HEK293T (cell line): ENCODE data around the gene CENPB.
"Not testable (repeated sequence)": the region's sequence is repeated elsewhere in the genome, so short reads cannot be mapped to it uniquely, and the experiment has no call there.

Experiments
- CTCF ChIA-PET: fragments of 350-600 bp; formaldehyde crosslinking; extraction: SDS; loops from one replicate; lab custom pipeline; 2021; ENCODE audit warnings: antibody characterized with exemption, inconsistent platforms; lab: Yijun Ruan, JAX
- POLR2A ChIA-PET: fragments of 350-600 bp; formaldehyde crosslinking; extraction: SDS; loops from one replicate; lab custom pipeline; 2020; ENCODE audit warnings: antibody characterized with exemption, inconsistent platforms; lab: Yijun Ruan, JAX
- DNase-seq: peaks from one replicate; pipeline ENCODE4 v3.0.0; 2012; ENCODE audit warnings: mixed read lengths; ENCODE audit errors: extremely low spot score
- ARNT ChIP-seq: fragments of 450-650 bp; IDR thresholded peaks from 2 replicates; pipeline ENCODE4 v1.6.1; 2017; ENCODE audit warnings: mild to moderate bottlenecking
- BHLHE40 ChIP-seq: fragments of 450-650 bp; IDR thresholded peaks from 2 replicates; pipeline ENCODE4 v1.6.1; 2016; ENCODE audit warnings: mild to moderate bottlenecking, moderate library complexity, borderline replicate concordance
- CTBP1 ChIP-seq: fragments of 450-650 bp; IDR thresholded peaks from 2 replicates; pipeline ENCODE4 v1.6.1; 2016; ENCODE audit warnings: borderline replicate concordance
- ELF4 ChIP-seq: fragments of 450-650 bp; IDR thresholded peaks from 2 replicates; pipeline ENCODE4 v1.6.1; 2017; ENCODE audit warnings: antibody characterized with exemption
- FOXA1 ChIP-seq: fragments of 450-650 bp; IDR thresholded peaks from 2 replicates; pipeline ENCODE4 v1.6.1; 2016; ENCODE audit warnings: mild to moderate bottlenecking
- FOXK2 ChIP-seq: fragments of 450-650 bp; IDR thresholded peaks from 2 replicates; pipeline ENCODE4 v1.6.1; 2016; ENCODE audit warnings: mild to moderate bottlenecking
- FOXM1 ChIP-seq: fragments of 450-650 bp; IDR thresholded peaks from 2 replicates; pipeline ENCODE4 v1.6.1; 2017; ENCODE audit warnings: mild to moderate bottlenecking, borderline replicate concordance
- HDGF ChIP-seq: fragments of 450-650 bp; IDR thresholded peaks from 2 replicates; pipeline ENCODE4 v1.6.1; 2017; ENCODE audit warnings: antibody characterized with exemption, borderline replicate concordance
- L3MBTL2 ChIP-seq: fragments of 450-650 bp; conservative IDR thresholded peaks from 2 replicates; pipeline ENCODE4 v1.6.1; 2016; ENCODE audit warnings: mild to moderate bottlenecking
- LEF1 ChIP-seq: fragments of 450-650 bp; IDR thresholded peaks from 2 replicates; pipeline ENCODE4 v1.6.1; 2017; ENCODE audit warnings: mild to moderate bottlenecking, borderline replicate concordance
- NFRKB ChIP-seq: fragments of 450-650 bp; IDR thresholded peaks from 2 replicates; pipeline ENCODE4 v1.6.1; 2016; ENCODE audit warnings: mild to moderate bottlenecking, moderate library complexity
- SP1 ChIP-seq: fragments of 450-650 bp; IDR thresholded peaks from 2 replicates; pipeline ENCODE4 v1.6.1; 2017
- SUZ12 ChIP-seq: fragments of 450-650 bp; IDR thresholded peaks from 2 replicates; pipeline ENCODE4 v1.6.1; 2016; ENCODE audit warnings: mild to moderate bottlenecking
- TARDBP ChIP-seq: fragments of 450-650 bp; IDR thresholded peaks from 2 replicates; pipeline ENCODE4 v1.6.1; 2016
- ZNF384 ChIP-seq: fragments of 450-650 bp; IDR thresholded peaks from 2 replicates; pipeline ENCODE4 v1.6.1; 2016
- TF ChIP-seq, protein P1 (sequence below): fragments of 450-650 bp; IDR thresholded peaks from 2 replicates; pipeline ENCODE4 v1.6.1; 2016

The CENPB gene

DNA sequence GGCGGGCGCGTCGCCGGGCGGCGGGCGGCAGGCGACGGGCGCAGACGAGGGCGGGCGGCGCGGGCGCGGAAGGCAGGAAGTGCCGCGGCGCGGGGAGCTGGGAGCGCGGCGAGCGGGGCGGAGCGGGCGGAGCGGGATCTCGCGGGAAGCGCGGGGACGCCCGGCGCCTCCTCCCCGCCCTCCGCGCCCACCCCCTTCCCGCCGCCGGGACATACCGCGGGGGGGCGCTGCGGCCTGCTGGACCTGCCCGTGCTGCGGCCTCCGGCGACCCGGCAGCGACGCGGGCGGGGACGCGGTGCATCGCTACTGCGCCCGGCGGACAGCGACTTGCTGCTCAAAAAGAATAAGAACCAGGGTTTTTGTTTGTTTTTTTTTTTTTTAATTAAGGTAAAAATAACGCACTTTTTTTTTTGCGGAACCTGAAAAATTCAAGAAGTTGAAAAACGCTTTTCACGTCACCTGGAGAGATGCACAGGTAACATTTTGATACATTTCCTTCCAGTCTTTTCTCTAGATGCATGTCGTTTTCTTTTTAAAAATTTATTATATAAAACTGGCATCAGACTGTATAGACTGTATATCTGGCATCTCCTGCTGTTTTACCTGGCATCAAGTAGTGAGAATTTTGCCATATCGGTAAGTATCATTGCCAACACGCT lies at the start of gene CENPB:
Gene CENPB (minus strand): TSS at position 76 of the 659 bp plus-strand sequence. CDS start 257 bp downstream, outside the sequence.
- ChIA-PET CTCF (interaction anchor here (0.8 to 2.4 kb wide), 6 partner anchors 32 to 298 kb away, joined by 3 to 9 read pairs (median 4); partner anchors contain the start of gene AP5S1), POLR2A (interaction anchor here (0.6 to 3.3 kb wide), 19 partner anchors 9 to 287 kb away, joined by 3 to 47 read pairs (median 4); partner anchors contain the start of genes ADISSP, AP5S1, CDC25B and MAVS)
- TF ChIP-seq FOXA1 (no peak), SP1 (no peak), HDGF (no peak), LEF1 (no peak), NFRKB (no peak)
- DNase-seq = peak; percentile 91

GRCh38 chr20:3836132-3836531 lies 49.6 kb upstream of the CENPB start:
- DNase-seq = no peak
- CTCF ChIA-PET = no interaction called here
- TF ChIP-seq TARDBP = no peak
- no peak for TF ChIP-seq FOXM1
- no peak for TF ChIP-seq LEF1
- TF ChIP-seq ELF4 = no peak
- TF ChIP-seq SUZ12 = no peak
- TF ChIP-seq, protein P1, sequence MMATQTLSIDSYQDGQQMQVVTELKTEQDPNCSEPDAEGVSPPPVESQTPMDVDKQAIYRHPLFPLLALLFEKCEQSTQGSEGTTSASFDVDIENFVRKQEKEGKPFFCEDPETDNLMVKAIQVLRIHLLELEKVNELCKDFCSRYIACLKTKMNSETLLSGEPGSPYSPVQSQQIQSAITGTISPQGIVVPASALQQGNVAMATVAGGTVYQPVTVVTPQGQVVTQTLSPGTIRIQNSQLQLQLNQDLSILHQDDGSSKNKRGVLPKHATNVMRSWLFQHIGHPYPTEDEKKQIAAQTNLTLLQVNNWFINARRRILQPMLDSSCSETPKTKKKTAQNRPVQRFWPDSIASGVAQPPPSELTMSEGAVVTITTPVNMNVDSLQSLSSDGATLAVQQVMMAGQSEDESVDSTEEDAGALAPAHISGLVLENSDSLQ = no peak
- TF ChIP-seq NFRKB = no peak
- TF ChIP-seq FOXK2 = no peak
- no peak for TF ChIP-seq ZNF384
- no peak for TF ChIP-seq L3MBTL2
- no peak for TF ChIP-seq CTBP1
- TF ChIP-seq BHLHE40 = no peak
- no peak for TF ChIP-seq SP1
- TF ChIP-seq HDGF = no peak
- TF ChIP-seq FOXA1 = no peak
- no peak for TF ChIP-seq ARNT
- POLR2A ChIA-PET = no interaction called here

DNA sequence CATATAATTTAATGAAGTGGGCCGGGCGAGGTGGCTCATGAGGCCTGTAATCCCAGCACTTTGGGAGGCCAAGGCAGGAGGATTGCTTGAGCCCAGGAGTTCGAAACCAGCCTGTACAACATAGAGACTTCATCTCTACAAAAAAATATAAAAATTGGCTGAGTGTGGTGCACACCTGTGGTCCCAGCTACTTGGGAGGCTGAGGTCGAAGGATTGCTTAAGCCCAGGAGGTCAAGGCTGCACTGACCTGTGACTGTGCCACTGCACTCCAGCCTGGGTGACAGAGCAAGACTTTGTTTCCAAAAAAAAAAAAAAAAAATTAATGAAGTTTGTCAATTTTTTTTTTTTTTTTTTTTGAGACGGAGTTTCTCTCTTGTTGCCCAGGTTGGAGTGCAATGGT lies 43.4 kb upstream of the CENPB start:
- not testable (repeated sequence) for DNase-seq
- CTCF ChIA-PET = interaction anchor here (0.6 kb wide), 1 partner anchor 11 kb away, joined by 3 read pairs; no protein-coding TSS in a partner anchor
- POLR2A ChIA-PET = interaction anchor here (2.6 kb wide), 1 partner anchor 9 kb away, joined by 10 read pairs; the partner anchor contains the start of gene AP5S1

DNA sequence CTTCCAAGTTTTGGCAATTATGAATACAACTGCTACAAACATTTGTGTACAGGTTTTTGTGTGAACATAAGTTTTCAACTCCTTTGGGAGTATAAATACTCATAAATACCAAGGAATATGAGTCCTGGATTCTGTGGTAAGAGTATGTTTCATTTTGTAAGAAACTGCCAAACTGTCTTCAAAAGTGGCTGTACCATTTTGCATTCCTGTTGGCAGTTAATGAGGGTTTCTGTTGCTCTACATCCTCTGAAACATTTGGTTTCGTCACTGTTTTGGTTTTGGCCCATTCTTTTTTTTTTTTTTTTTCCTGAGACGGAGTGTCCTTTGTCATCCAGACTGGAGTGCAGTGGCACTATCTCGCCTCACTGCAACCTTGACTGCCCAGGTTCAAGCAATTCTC lies 42.3 kb upstream of the CENPB start:
- POLR2A ChIA-PET = interaction anchor here (2.6 kb wide), 1 partner anchor 8 kb away, joined by 10 read pairs; the partner anchor contains the start of gene AP5S1
- TF ChIP-seq TARDBP (no peak), SP1 (no peak), BHLHE40 (no peak), FOXM1 (no peak), L3MBTL2 (no peak), FOXK2 (no peak), NFRKB (no peak), CTBP1 (no peak)
- TF ChIP-seq, protein P1 = no peak
- CTCF ChIA-PET = no interaction called here
- DNase-seq = no peak

DNA sequence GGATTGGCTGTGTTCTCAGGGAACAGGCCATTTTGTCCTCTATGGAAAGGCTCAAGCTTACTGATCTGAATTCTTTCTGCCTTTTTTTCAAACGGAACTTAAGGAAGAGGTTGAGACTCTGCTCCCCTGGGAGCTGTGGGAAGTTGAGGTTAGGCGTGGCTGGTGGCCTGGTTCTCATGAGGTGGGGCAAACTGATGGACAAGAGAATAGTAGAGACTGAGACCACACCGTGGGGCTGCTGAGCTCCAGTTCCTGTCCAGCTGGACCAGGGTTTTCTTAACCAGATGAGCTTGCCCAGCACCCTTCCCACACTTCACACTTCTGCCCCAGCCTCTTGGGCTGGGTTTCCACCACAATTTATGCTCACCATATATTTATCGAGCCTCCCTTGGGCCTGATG lies 39.9 kb upstream of the CENPB start:
- no peak for TF ChIP-seq ZNF384
- TF ChIP-seq NFRKB = no peak
- no peak for TF ChIP-seq SP1
- no peak for TF ChIP-seq LEF1
- no peak for TF ChIP-seq TARDBP
- no peak for DNase-seq
- POLR2A ChIA-PET = interaction anchor here (1.1 kb wide), 1 partner anchor 19 kb away, joined by 3 read pairs; no protein-coding TSS in a partner anchor
- CTCF ChIA-PET = no interaction called here

- DNase-seq = no peak
- CTCF ChIA-PET = no interaction called here
- no peak for TF ChIP-seq LEF1
- no peak for TF ChIP-seq ELF4
- no peak for TF ChIP-seq FOXA1
- TF ChIP-seq BHLHE40 = no peak
- no peak for TF ChIP-seq L3MBTL2
- TF ChIP-seq CTBP1 = no peak
- no peak for TF ChIP-seq NFRKB
- TF ChIP-seq FOXK2 = no peak
- no peak for TF ChIP-seq FOXM1
- POLR2A ChIA-PET = interaction anchor here (1.1 kb wide), 1 partner anchor 20 kb away, joined by 3 read pairs; no protein-coding TSS in a partner anchor
Observed at GRCh38 chr20:3825526-3825925, 39.0 kb upstream of the CENPB start.

GRCh38 chr20:3823881-3824280 lies 37.3 kb upstream of the CENPB start:
- TF ChIP-seq CTBP1 (no peak), BHLHE40 (no peak), FOXA1 (no peak), ELF4 (no peak), NFRKB (no peak), FOXM1 (no peak), FOXK2 (no peak), ZNF384 (no peak), TARDBP (no peak), HDGF (no peak), ARNT (no peak), L3MBTL2 (no peak), LEF1 (no peak), SP1 (no peak), SUZ12 (no peak)
- TF ChIP-seq, protein P1 = no peak
- DNase-seq = no peak
- ChIA-PET CTCF (no interaction called here), POLR2A (no interaction called here)
